Fibroblast of lung (primary cell): ENCODE results near the gene KREMEN1. TPM values are rescaled to one million over a fixed set of nuclear protein-coding genes. Genes with fewer than 3 reads are reported as not detected.

Experiments used
- DNase-seq, 2 donors: peaks; one replicate each; pipeline versions ENCODE4 v3.0.0 to v3.0.0-alpha.2; 2010; ENCODE audit warnings: low read depth in 2 of 2
- H2AFZ ChIP-seq: 2 replicates; pipeline ENCODE4 v1.5.1; 2012; ENCODE audit warnings: low read length, control low read depth, inconsistent platforms
- H3K27ac ChIP-seq: 2 replicates; pipeline ENCODE4 v1.5.1; 2011; ENCODE audit warnings: low read length, control low read depth; ENCODE audit not compliant: insufficient read depth
- H3K27me3 ChIP-seq: 2 replicates; pipeline ENCODE4 v1.5.1; 2011; ENCODE audit warnings: mild to moderate bottlenecking, low read length; ENCODE audit not compliant: control insufficient read depth, insufficient read depth
- H3K36me3 ChIP-seq: 2 replicates; pipeline ENCODE4 v1.5.1; 2011; ENCODE audit warnings: low read length; ENCODE audit not compliant: control insufficient read depth, insufficient read depth
- H3K4me1 ChIP-seq: 2 replicates; pipeline ENCODE4 v1.5.1; 2011; ENCODE audit warnings: low read length; ENCODE audit not compliant: control insufficient read depth, insufficient read depth; ENCODE audit errors: extremely low read depth
- H3K4me2 ChIP-seq: 2 replicates; pipeline ENCODE4 v1.5.1; 2011; ENCODE audit warnings: low read length, control low read depth; ENCODE audit not compliant: insufficient read depth; ENCODE audit errors: extremely low read depth
- H3K4me3 ChIP-seq, 4 experiments: fragments of 200-600 bp in 1 of 4; sonication (generic) in 1 of 4; replicated peaks in 1 of 4; 2 replicates each; pipeline ENCODE4 v1.5.1; 2011 to 2016; ENCODE audit warnings: low read length in 4 of 4, low read depth in 3 of 4, mild to moderate bottlenecking in 3 of 4, control low read depth in 2 of 4, inconsistent platforms in 1 of 4, mixed read lengths in 1 of 4; ENCODE audit not compliant: insufficient read depth in 1 of 4; ENCODE audit errors: control extremely low read depth in 1 of 4
- H3K79me2 ChIP-seq: 2 replicates; pipeline ENCODE4 v1.5.1; 2012; ENCODE audit warnings: mild to moderate bottlenecking, low read length, inconsistent platforms; ENCODE audit not compliant: control insufficient read depth, insufficient read depth
- H3K9ac ChIP-seq: 2 replicates; pipeline ENCODE4 v1.5.1; 2011; ENCODE audit warnings: mild to moderate bottlenecking, low read length, control low read depth; ENCODE audit not compliant: insufficient read depth
- H3K9me3 ChIP-seq: 2 replicates; pipeline ENCODE4 v1.5.1; 2012; ENCODE audit warnings: low read depth, low read length; ENCODE audit not compliant: control insufficient read depth, insufficient read depth
- H4K20me1 ChIP-seq: 2 replicates; pipeline ENCODE4 v1.5.1; 2011; ENCODE audit warnings: low read length; ENCODE audit not compliant: control insufficient read depth, insufficient read depth; ENCODE audit errors: extremely low read depth
- EZH2 ChIP-seq: IDR thresholded peaks from 2 replicates; pipeline ENCODE4 v1.5.1; 2012; ENCODE audit warnings: low read length, control low read depth, mild to moderate bottlenecking; ENCODE audit errors: missing control alignments
- polyA plus RNA-seq, 2 donors: library from polyadenylated mRNA; depleted of rRNA in 1 of 2; stranded (reverse) in 1 of 2; unstranded in 1 of 2; fragments of >200 nt; gene quantifications; 2 replicates each; pipeline ENCODE4 v1.2.1, GENCODE V29; 2011 to 2012; ENCODE audit warnings: missing spikeins in 1 of 2
- total RNA-seq: library from RNA; depleted of rRNA; stranded (reverse); fragments of >200 nt; gene quantifications from 2 replicates; pipeline ENCODE4 v1.2.1, GENCODE V29; 2014
- TF ChIP-seq, protein P1 (sequence below), 2 donors: IDR thresholded peaks in 1 of 2; conservative IDR thresholded peaks in 1 of 2; 1 replicate in 1 of 2; 2 replicates in 1 of 2; pipeline ENCODE4 v1.5.1; 2011 to 2012; ENCODE audit warnings: low read length in 2 of 2, control low read depth in 1 of 2, inconsistent platforms in 1 of 2, low read depth in 1 of 2, mild to moderate bottlenecking in 1 of 2

The KREMEN1 gene
- total and polyA plus RNA-seq, 2 donors (not counting 1 experiment from before 2014, with no cell fraction given), result 7.0 to 12.9 TPM

GRCh38 chr22:29194184-29194583, 121.3 kb downstream of the KREMEN1 start:
- Histone ChIP-seq H3K4me2 (no peak overlapping the region), H4K20me1 (no peaks in the 10 kb centered on the region), H2AFZ (no peak overlapping the region), H3K4me3 (no peak overlapping the region), H3K9me3 (no peaks in the 10 kb centered on the region), H3K9ac (no peak overlapping the region), H3K79me2 (no peaks in the 10 kb centered on the region), H3K27me3 (peaks cover 3% of the 10 kb centered on the region), H3K27ac (no peak overlapping the region), H3K4me1 (no peaks in the 10 kb centered on the region), H3K36me3 (no peaks in the 10 kb centered on the region)
- TF ChIP-seq, protein P1, sequence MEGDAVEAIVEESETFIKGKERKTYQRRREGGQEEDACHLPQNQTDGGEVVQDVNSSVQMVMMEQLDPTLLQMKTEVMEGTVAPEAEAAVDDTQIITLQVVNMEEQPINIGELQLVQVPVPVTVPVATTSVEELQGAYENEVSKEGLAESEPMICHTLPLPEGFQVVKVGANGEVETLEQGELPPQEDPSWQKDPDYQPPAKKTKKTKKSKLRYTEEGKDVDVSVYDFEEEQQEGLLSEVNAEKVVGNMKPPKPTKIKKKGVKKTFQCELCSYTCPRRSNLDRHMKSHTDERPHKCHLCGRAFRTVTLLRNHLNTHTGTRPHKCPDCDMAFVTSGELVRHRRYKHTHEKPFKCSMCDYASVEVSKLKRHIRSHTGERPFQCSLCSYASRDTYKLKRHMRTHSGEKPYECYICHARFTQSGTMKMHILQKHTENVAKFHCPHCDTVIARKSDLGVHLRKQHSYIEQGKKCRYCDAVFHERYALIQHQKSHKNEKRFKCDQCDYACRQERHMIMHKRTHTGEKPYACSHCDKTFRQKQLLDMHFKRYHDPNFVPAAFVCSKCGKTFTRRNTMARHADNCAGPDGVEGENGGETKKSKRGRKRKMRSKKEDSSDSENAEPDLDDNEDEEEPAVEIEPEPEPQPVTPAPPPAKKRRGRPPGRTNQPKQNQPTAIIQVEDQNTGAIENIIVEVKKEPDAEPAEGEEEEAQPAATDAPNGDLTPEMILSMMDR (conservative IDR thresholded peaks at IDR 0.05 in 1 of 2, IDR thresholded peaks at IDR 0.05 in 1 of 2; ENCODE audit: low read depth in 1 of 2, low read length in 2 of 2), result no peak
- no peak for TF ChIP-seq EZH2
- DNase-seq, result no peak

DNA sequence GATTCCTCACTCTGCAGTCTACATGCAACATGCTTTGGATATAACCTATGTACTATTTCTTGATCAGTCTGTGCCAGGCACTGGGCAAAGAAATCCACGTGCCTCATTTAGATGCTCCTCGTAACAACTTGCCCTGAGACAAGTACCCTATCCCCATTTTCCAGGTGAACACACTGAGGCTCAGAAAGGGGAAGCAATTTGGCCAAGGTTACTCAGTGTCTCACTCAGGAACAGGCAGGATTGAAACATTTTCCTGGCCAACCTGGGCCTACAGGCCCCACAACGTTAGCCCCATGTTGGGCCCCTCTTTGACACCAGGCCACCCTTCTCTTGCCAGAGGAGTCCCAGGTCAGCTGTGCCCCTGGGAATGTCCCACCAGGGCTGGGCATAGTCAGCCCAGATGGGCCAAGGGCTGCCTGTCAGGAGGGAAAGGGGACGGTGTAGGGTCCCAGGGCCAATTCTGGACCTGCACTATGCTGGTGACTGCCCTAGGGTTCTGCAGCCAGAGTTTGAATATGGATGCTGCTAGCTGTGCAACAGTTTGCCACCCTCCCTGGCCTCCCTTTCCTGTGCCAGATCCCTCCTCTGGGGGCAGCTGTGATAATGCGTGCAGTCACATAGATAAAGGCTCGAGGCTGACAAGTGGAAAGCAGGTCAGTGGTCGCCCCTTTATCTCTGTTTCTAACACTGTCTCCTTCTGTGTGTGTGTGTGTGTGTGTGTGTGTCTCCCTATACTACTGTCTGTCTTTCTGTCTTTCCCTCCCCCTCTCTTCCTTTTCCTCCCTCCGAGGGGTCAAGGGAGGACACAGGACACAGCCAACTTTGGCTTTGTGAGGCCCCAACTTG, 122.5 kb downstream of the KREMEN1 start:
- H2AFZ ChIP-seq, result no peak overlapping the region
- no peak for DNase-seq
- H3K9ac ChIP-seq, result no peak overlapping the region
- H3K4me1 ChIP-seq, result no peaks in the 10 kb centered on the region
- H3K27me3 ChIP-seq, result no peaks in the 10 kb centered on the region
- no peak overlapping the region for H3K4me3 ChIP-seq
- no peak overlapping the region for H3K27ac ChIP-seq
- no peaks in the 10 kb centered on the region for H3K36me3 ChIP-seq
- H3K9me3 ChIP-seq, result no peaks in the 10 kb centered on the region
- no peak overlapping the region for H3K4me2 ChIP-seq
- TF ChIP-seq EZH2, result no peak
- TF ChIP-seq, protein P1 (conservative IDR thresholded peaks at IDR 0.05 in 1 of 2, IDR thresholded peaks at IDR 0.05 in 1 of 2; ENCODE audit: low read depth in 1 of 2, low read length in 2 of 2), result no peak
- H3K79me2 ChIP-seq, result no peaks in the 10 kb centered on the region
- no peaks in the 10 kb centered on the region for H4K20me1 ChIP-seq

GRCh38 chr22:29195964-29196666, 123.3 kb downstream of the KREMEN1 start:
- Histone ChIP-seq H3K4me1 (no peaks in the 10 kb centered on the region), H3K27ac (no peak overlapping the region), H3K4me2 (no peak overlapping the region), H2AFZ (no peak overlapping the region), H3K9me3 (no peaks in the 10 kb centered on the region), H3K9ac (no peak overlapping the region), H3K4me3 (no peak overlapping the region), H4K20me1 (no peaks in the 10 kb centered on the region), H3K27me3 (no peaks in the 10 kb centered on the region), H3K36me3 (no peaks in the 10 kb centered on the region), H3K79me2 (no peaks in the 10 kb centered on the region)
- TF ChIP-seq EZH2, result no peak
- TF ChIP-seq, protein P1 (conservative IDR thresholded peaks at IDR 0.05 in 1 of 2, IDR thresholded peaks at IDR 0.05 in 1 of 2; ENCODE audit: low read depth in 1 of 2, low read length in 2 of 2), result no peak
- no peak for DNase-seq
